Activated CD8-positive, alpha-beta memory T cell treated with anti-CD3 and anti-CD28 coated beads for 1 hour (primary cell): ENCODE results near the gene PHF24.
"Not testable (repeated sequence)": the region's sequence is repeated elsewhere in the genome, so short reads cannot be mapped to it uniquely, and the experiment has no call there.

Source experiments
- DNase-seq, 2 donors: peaks; one replicate each; pipeline ENCODE4 v3.0.0-alpha.2; 2020; ENCODE audit warnings: low read depth in 1 of 2; ENCODE audit errors: extremely low read depth in 1 of 2

PHF24 gene

GRCh38 chr9:34957492-34958410 is at the start of gene PHF24:
TSS of gene PHF24 (plus strand) at chr9:34958285. CDS start at chr9:34971299, 13,014 bp downstream.
- no peak for DNase-seq

GRCh38 chr9:34927061-34927460 is 31.0 kb upstream of the PHF24 start:
- DNase-seq, result no peak

GRCh38 chr9:34928921-34929320 is 29.2 kb upstream of the PHF24 start:
- no peak for DNase-seq

- DNase-seq, result no peak
These were observed 28.5 kb upstream of the PHF24 start for GRCh38 chr9:34929506-34930102.

GRCh38 chr9:34939989-34940388 is 18.1 kb upstream of the PHF24 start:
- not testable (repeated sequence) for DNase-seq

- DNase-seq, result no peak
These were observed 9.6 kb upstream of the PHF24 start for GRCh38 chr9:34948451-34948850.

- no peak for DNase-seq
These were observed 3.9 kb upstream of the PHF24 start for GRCh38 chr9:34954225-34954624.

- DNase-seq, result not testable (repeated sequence)
These were observed 2.0 kb upstream of the PHF24 start for GRCh38 chr9:34956066-34956465.

GRCh38 chr9:34956648-34957047 is 1.4 kb upstream of the PHF24 start:
- DNase-seq, result no peak

- DNase-seq, result no peak
These were observed 412 bp downstream of the PHF24 start for GRCh38 chr9:34958411-34958982.

GRCh38 chr9:34959461-34959860 is 1.4 kb downstream of the PHF24 start:
- no peak for DNase-seq

- DNase-seq, result no peak
These were observed 3.7 kb downstream of the PHF24 start for GRCh38 chr9:34961574-34962490.

GRCh38 chr9:34962546-34962945 is 4.5 kb downstream of the PHF24 start:
- no peak for DNase-seq

GRCh38 chr9:34963552-34963951 is 5.5 kb downstream of the PHF24 start:
- no peak for DNase-seq

- no peak for DNase-seq
These were observed 6.4 kb downstream of the PHF24 start for GRCh38 chr9:34964458-34964857.

- DNase-seq, result no peak
These were observed 13.2 kb downstream of the PHF24 start for GRCh38 chr9:34971146-34971811.

- no peak for DNase-seq
These were observed 16.6 kb downstream of the PHF24 start for GRCh38 chr9:34974664-34975063.

- no peak for DNase-seq
These were observed 18.4 kb downstream of the PHF24 start for GRCh38 chr9:34976441-34976840.

GRCh38 chr9:34976992-34977391 is 18.9 kb downstream of the PHF24 start:
- no peak for DNase-seq

GRCh38 chr9:34980181-34980761 is 22.2 kb downstream of the PHF24 start:
- no peak for DNase-seq
